H1 (cell line): Measurements from ENCODE around the gene C1orf74. TPM values are rescaled to one million over a fixed set of nuclear protein-coding genes. Genes with fewer than 3 reads are reported as not detected.

Experiments used
- E2F6 ChIP-seq: IDR thresholded peaks from 2 replicates; pipeline ENCODE4 v1.6.1; 2012; ENCODE audit warnings: inconsistent platforms
- POLR2A ChIP-seq, 2 experiments: IDR thresholded peaks; 1 replicate in 1 of 2; 2 replicates in 1 of 2; pipeline ENCODE4 v1.6.1; 2011; ENCODE audit warnings: low read depth in 2 of 2, low read length in 2 of 2, mild to moderate bottlenecking in 2 of 2; ENCODE audit errors: control extremely low read depth in 1 of 2
- SRF ChIP-seq: IDR thresholded peaks from 2 replicates; pipeline ENCODE4 v1.6.1; 2011; ENCODE audit warnings: mild to moderate bottlenecking, low read depth, low read length, moderate library complexity
- polyA plus RNA-seq, 7 experiments: library from polyadenylated mRNA; depleted of rRNA in 3 of 7; stranded (reverse) in 5 of 7; unstranded in 2 of 7; fragments of >200 nt in 5 of 7; fragments of 200-250 nt in 2 of 7; gene quantifications; 1 replicate in 5 of 7; 2 replicates in 1 of 7; 4 replicates in 1 of 7; pipeline versions ENCODE4 v1.2.1 to v1.2.3, GENCODE V29; 2011 to 2013; ENCODE audit warnings: missing spikeins in 2 of 7, mixed read lengths in 2 of 7
- total RNA-seq: library from RNA; stranded (reverse); fragmentation: NEBNext Ultra II Directional; extraction: Animal tissue kit (Norgen Biotek cat#: 25700); gene quantifications from 2 replicates; pipeline ENCODE4 v1.2.1, GENCODE V29; 2021

Gene C1orf74
- total and polyA plus RNA-seq, 2 of the 8 experiments (the other 6 are each of a cell fraction or from before 2014, with no cell fraction given), result 3.1 to 3.9 TPM

- TF ChIP-seq SRF (no peak), POLR2A (IDR thresholded peaks at IDR 0.05; ENCODE audit: control extremely low read depth in 1 of 2, low read depth in 2 of 2, low read length in 2 of 2) (no peak), E2F6 (no peak)
Measured at GRCh38 chr1:209791920-209792319, 7.6 kb upstream of the C1orf74 start (continued).
